ENCODE results near the gene OTUB2.
A peak's percentile ranks its signal among the peaks of the same experiment; 100 is the strongest.

OTUB2 gene

DNA sequence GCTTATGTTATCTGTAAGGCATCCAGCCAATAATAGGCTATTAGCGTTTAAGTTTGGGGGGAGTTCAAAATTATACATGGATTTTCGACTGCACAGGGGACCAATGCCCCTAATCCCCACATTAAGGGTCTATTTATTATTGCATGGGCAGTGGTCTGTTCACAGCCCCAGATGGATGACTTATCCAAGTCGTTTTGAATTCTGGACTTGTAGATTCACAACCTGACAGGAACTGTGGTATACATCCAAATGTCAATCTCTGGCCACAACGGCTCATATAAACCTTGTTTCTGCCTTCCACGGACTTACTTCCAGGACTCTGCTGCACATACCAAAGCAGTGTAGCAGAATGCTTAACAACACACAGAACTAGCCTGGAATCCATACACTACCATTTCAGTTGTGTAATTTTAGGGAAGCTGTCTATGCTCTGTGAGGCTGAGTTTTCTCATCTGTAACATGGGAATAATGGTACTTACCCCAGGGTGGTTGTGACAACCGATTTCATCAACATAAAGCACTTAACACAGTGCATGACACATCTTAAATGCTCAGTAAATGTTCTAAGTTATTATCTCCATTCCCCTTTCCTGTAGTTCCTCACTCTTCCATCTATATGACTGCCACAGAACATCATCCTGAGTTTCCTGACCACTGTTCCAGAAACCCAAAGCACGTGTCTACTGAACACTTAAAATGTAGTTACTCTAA lies 51.1 kb downstream of the OTUB2 start:
- TF ChIP-seq, protein P1, sequence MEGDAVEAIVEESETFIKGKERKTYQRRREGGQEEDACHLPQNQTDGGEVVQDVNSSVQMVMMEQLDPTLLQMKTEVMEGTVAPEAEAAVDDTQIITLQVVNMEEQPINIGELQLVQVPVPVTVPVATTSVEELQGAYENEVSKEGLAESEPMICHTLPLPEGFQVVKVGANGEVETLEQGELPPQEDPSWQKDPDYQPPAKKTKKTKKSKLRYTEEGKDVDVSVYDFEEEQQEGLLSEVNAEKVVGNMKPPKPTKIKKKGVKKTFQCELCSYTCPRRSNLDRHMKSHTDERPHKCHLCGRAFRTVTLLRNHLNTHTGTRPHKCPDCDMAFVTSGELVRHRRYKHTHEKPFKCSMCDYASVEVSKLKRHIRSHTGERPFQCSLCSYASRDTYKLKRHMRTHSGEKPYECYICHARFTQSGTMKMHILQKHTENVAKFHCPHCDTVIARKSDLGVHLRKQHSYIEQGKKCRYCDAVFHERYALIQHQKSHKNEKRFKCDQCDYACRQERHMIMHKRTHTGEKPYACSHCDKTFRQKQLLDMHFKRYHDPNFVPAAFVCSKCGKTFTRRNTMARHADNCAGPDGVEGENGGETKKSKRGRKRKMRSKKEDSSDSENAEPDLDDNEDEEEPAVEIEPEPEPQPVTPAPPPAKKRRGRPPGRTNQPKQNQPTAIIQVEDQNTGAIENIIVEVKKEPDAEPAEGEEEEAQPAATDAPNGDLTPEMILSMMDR (IDR thresholded peaks at IDR 0.05; ENCODE audit: control insufficient read depth, extremely low read depth, insufficient read depth) = no peak
- no peak overlapping the region for H3K4me3 ChIP-seq (ENCODE audit: low read depth, low read length)
- DNase-seq (ENCODE audit: low read depth) = no peak

DNA sequence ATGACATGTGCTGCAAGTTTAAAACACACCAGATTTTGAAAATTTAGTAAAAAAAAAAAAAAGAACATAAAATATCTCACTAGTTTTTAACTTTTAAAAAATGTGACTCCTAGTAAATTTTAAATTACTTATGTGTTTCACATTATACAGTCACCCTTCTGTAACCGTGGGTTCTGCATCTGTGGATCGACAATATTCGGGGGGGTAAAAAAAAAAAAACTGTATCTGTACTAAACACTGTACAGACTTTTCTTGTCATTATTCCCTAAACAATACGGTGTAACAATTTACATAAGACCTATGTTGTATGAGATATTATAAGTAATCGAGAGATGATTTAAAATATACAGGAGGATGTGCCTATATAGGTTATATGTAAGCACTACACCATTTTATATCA lies 51.7 kb downstream of the OTUB2 start:
- H3K4me3 ChIP-seq (ENCODE audit: low read depth, low read length) = no peak overlapping the region
- DNase-seq (ENCODE audit: low read depth) = no peak
- TF ChIP-seq, protein P1 (IDR thresholded peaks at IDR 0.05; ENCODE audit: control insufficient read depth, extremely low read depth, insufficient read depth) = no peak

DNA sequence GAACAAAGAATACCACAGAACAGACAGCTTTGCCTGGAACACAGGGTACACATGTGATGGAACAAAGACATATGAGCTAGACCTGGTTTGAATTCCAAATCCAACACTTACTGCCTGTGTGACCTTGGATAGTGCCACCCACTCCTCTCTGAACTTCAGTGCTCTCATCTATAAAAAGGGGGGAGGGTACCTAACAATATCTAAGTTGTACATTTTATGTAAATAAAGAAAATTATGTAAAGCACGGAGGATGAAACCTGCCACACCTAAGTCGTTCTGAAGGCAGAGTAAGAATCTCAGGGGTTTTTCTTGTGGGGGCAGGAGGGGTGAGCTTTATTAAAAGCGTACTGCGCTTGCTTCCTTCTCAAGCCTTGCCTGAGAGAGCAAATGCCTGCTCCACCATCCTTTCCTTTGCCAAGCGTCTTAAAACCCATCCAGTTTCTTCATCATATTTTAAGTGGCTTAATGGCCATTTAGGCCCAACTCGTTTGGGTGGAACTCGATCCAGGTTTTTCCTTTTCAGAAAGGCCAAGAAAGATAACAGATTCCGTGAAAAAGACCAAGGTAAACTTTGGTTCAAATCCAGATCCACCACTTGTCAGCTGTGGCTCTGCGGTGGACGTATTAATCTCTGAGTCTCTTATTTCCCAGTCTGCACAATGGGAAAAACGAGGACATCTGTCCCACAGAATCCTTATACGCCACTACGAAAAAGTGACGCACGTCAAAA lies 53.9 kb downstream of the OTUB2 start:
- H3K4me3 ChIP-seq (ENCODE audit: low read depth, low read length) = peak overlapping the region; percentile 84
- TF ChIP-seq, protein P1 (IDR thresholded peaks at IDR 0.05; ENCODE audit: control insufficient read depth, extremely low read depth, insufficient read depth) = no peak
- no peak for DNase-seq (ENCODE audit: low read depth)

DNA sequence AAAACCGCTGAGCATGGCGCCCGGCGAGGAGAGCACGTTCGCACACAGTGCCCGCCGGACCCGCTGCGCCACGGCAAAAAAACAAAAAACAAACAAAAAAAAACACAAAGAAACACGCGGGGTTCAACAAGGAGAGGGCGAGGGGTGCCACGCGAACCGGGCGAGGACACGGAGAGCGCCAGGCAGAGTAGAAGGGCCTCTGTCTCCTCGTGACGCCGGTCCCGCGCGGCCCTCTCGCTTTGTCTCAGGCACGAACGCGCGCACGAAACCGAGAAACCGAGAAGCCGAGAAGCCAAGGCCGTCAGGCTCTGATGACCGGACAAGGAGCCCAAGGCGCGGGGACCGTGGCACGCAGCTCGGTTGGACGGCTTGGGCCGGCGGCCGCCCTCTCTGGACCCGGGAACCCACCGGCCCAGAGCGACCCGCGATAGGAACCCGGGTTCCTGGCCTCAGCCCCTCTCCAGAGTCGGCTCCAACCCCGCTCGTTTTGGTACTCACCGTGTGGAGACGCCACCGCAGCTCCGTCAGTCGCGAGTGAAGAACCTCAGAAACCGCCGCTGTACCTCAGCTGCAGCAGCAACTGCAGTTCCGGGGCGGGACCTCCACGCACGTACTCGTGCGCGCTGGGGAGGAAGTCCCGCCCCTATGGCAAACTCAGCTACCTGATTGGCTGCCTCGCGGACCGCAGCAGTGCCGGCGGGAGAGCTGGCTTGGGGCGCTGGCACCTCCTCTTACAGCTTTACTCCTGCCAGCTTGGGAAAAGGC lies 54.7 kb downstream of the OTUB2 start, which contains the start of the genes DDX24 and IFI27L1:
Gene DDX24 (minus strand): TSS at position 582 of the 765 bp plus-strand sequence. CDS start 1,460 bp downstream, outside the sequence.
Gene IFI27L1 (plus strand): TSS at position 690 of the 765 bp plus-strand sequence. CDS start 15,628 bp downstream, outside the sequence.
- peak within 1 kb of the TSS; percentile 84 for H3K4me3 ChIP-seq (ENCODE audit: low read depth, low read length)
- peak; percentile 70 for DNase-seq (ENCODE audit: low read depth)
- TF ChIP-seq, protein P1 (IDR thresholded peaks at IDR 0.05; ENCODE audit: control insufficient read depth, extremely low read depth, insufficient read depth) = no peak

DNA sequence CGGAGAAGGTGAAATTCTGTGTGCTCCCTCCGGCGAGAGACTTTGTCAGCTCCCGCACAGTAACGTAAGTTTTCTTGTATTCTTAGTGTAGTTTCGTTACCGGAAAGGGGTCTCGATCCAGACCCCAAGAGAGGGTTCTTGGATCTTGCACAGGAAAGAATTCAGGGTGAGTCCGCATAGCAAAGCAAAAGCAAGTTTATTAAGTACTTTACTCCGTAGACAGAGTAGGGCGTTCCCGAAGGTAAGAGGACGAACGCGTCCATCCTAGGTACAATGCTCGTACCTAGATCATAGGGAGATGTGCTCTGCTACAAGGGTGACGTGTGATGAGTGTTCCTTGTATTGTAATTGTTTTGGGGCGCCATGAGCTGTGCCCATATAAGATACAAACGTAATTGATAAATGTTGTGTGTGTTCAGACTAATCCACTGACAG lies 55.3 kb downstream of the OTUB2 start:
- no peak for DNase-seq (ENCODE audit: low read depth)
- TF ChIP-seq, protein P1 (IDR thresholded peaks at IDR 0.05; ENCODE audit: control insufficient read depth, extremely low read depth, insufficient read depth) = no peak
- peak overlapping the region; percentile 84 for H3K4me3 ChIP-seq (ENCODE audit: low read depth, low read length)

DNA sequence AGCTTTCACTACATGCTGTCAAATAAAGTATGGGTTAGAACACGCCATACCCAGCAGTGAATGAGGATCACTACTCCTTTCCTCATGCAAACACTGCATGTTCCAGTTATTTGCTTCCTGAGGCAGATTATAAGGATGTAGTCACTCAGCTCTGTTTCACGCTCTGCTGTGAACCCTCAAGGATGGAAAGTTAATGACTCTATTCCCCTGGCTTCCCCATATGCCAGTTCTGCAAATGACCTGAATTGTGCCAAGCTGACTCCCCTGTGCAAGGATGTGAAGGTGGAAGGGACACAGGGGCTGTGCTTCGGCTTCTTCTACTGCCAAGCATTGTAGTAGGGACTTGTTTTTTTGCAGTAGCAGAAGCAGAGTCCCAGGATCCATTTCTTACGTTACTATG lies 61.8 kb downstream of the OTUB2 start:
- no peak for DNase-seq (ENCODE audit: low read depth)
- TF ChIP-seq, protein P1 (IDR thresholded peaks at IDR 0.05; ENCODE audit: control insufficient read depth, extremely low read depth, insufficient read depth) = no peak

More for the DNA sequence above, 61.8 kb downstream of the OTUB2 start:
- no peak overlapping the region for H3K4me3 ChIP-seq (ENCODE audit: low read depth, low read length)

All from LNCaP clone FGC (cell line).